Activated CD4-positive, alpha-beta T cell treated with anti-CD3 and anti-CD28 coated beads, Interleukin-2, amount 10 ng/mL, durations not matched to agents 24 days and 14 days (primary cell): ENCODE data around the gene PPP4C. TPM values are rescaled to one million over a fixed set of nuclear protein-coding genes. Genes with fewer than 3 reads are reported as not detected.

Experiments used
- DNase-seq: peaks from one replicate; pipeline ENCODE4 v3.0.0; 2022
- H3K27ac Mint-ChIP-seq: one replicate; pipeline ENCODE4 v1.8.0; 2022; ENCODE audit warnings: mild to moderate bottlenecking, mixed read lengths
- H3K27me3 Mint-ChIP-seq: one replicate; pipeline ENCODE4 v1.8.0; 2022; ENCODE audit warnings: mixed read lengths
- H3K36me3 Mint-ChIP-seq: one replicate; pipeline ENCODE4 v1.8.0; 2022; ENCODE audit warnings: low read depth, mild to moderate bottlenecking, mixed read lengths
- H3K4me1 Mint-ChIP-seq: one replicate; pipeline ENCODE4 v1.8.0; 2021; ENCODE audit warnings: mixed read lengths
- H3K4me3 Mint-ChIP-seq: one replicate; pipeline ENCODE4 v1.8.0; 2022; ENCODE audit warnings: mild to moderate bottlenecking, moderate library complexity, mixed read lengths
- H3K9me3 Mint-ChIP-seq: one replicate; pipeline ENCODE4 v1.8.0; 2021; ENCODE audit warnings: mixed read lengths
- intact Hi-C: fragments of 100-400 bp; cut with micrococcal nuclease; formaldehyde crosslinking; loops from one replicate; pipeline ENCODE4 v1.15.1; 2023
- total RNA-seq: library from RNA; stranded (reverse); gene quantifications from 2 replicates; pipeline ENCODE4 v1.2.3, GENCODE V29; 2022

Gene PPP4C
- total RNA-seq, 1 donor from 2014 or later: 144 TPM

DNA sequence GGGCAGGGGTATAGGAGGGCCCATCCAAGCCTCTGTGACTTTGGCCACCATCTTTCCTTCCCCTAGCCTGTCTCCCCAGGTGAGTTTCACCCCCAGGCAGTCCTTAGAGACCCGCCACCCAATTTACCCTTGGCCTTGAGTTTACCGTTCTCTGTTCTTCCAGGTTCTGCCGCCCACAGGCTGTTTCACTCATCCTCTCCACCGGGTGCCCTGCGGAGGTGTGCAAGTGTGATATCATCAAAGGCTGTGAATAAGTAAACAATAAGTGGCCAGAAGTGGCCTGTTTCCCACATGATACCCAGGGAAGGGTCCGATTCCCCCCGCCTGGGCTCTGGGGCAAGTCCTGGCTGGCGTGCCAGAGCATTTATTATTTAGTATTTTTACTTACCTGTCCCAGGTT, 29.6 kb upstream of the PPP4C start:
- no peak for DNase-seq
- peaks cover 9% of the 10 kb centered on the region for H3K27me3 Mint-ChIP-seq
- no peak overlapping the region for H3K27ac Mint-ChIP-seq
- no peaks in the 10 kb centered on the region for H3K36me3 Mint-ChIP-seq
- no peak overlapping the region for H3K4me3 Mint-ChIP-seq
- intact Hi-C loops: no loop called here
- no peaks in the 10 kb centered on the region for H3K9me3 Mint-ChIP-seq
- H3K4me1 Mint-ChIP-seq: peaks cover 6% of the 10 kb centered on the region

DNA sequence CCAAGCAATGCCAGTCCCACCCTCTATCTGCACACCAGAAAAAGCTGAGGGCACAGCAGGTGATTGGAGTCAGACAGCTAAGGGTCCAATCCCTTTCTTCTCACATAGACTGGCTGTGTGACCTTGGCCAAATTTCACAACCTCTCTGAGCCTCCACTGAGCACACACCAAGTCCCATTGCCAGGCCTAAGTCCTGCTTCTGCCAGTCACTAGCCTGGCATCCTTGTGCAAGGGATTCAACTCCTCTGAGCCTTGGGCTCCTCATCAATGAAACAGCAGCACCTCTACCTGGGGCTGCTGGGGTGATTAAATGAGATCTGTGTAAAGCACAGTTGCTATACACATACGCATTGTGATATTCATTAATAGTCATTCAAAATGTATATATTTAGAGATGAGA, 29.2 kb upstream of the PPP4C start:
- DNase-seq: no peak
- Mint-ChIP-seq H3K9me3 (no peaks in the 10 kb centered on the region), H3K36me3 (no peaks in the 10 kb centered on the region), H3K27ac (no peak overlapping the region), H3K27me3 (peaks cover 9% of the 10 kb centered on the region), H3K4me3 (no peak overlapping the region), H3K4me1 (peaks cover 8% of the 10 kb centered on the region)
- intact Hi-C loops: no loop called here

DNA sequence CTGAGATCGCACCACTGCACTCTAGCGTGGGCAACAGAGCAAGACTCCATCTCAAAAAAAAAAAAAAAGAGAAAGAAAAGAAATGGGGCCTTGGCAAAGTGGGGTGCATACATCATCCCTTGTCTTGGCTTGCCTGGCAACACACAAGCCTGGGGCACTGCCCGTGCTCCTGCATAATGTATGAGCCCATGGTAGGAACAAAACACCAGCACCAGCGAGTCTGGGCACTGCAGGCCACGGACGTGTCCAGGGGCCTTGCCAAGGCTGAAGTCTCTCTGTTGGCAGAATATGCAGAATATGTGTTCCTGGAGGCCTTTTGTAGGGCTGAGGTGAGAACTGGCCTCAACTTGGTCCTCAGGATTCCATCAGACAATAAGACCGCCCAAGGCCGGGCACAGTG, 25.9 kb upstream of the PPP4C start:
- DNase-seq: no peak
- Mint-ChIP-seq H3K4me1 (peaks cover 29% of the 10 kb centered on the region), H3K4me3 (no peak overlapping the region), H3K9me3 (no peaks in the 10 kb centered on the region), H3K27me3 (peaks cover 3% of the 10 kb centered on the region), H3K27ac (no peak overlapping the region), H3K36me3 (no peaks in the 10 kb centered on the region)
- intact Hi-C loops: loop anchor here (10.0 kb wide), 1 partner anchor 235 kb away; the partner anchor contains the start of genes PAGR1 and PRRT2

DNA sequence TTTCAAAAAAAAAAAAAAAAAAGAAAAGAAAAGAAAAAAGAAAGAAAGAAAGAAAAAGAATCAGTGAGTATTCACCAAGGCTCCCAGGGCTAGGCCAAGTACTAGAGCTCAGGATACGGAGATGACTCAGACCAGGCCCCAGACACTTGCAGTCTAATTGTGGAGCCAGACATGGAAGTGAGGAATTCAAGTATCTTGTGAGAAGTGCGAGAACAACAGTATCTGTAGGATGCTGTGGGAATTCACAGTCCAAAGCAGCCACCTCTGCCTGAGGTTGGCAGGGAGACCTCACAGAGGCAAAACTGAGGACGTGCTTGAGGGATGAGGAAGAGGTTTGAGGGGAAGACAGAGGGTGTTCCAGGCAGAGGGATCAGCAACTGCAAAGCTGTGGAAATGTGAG, 24.3 kb upstream of the PPP4C start:
- Mint-ChIP-seq H3K4me3 (peak overlapping the region; percentile 78), H3K36me3 (no peaks in the 10 kb centered on the region), H3K27me3 (peaks cover 3% of the 10 kb centered on the region), H3K27ac (peak overlapping the region; percentile 86), H3K9me3 (no peaks in the 10 kb centered on the region), H3K4me1 (peaks cover 33% of the 10 kb centered on the region)
- DNase-seq: no peak
- intact Hi-C loops: loop anchor here (10.0 kb wide), 1 partner anchor 237 kb away; the partner anchor contains the start of genes PAGR1 and PRRT2

DNA sequence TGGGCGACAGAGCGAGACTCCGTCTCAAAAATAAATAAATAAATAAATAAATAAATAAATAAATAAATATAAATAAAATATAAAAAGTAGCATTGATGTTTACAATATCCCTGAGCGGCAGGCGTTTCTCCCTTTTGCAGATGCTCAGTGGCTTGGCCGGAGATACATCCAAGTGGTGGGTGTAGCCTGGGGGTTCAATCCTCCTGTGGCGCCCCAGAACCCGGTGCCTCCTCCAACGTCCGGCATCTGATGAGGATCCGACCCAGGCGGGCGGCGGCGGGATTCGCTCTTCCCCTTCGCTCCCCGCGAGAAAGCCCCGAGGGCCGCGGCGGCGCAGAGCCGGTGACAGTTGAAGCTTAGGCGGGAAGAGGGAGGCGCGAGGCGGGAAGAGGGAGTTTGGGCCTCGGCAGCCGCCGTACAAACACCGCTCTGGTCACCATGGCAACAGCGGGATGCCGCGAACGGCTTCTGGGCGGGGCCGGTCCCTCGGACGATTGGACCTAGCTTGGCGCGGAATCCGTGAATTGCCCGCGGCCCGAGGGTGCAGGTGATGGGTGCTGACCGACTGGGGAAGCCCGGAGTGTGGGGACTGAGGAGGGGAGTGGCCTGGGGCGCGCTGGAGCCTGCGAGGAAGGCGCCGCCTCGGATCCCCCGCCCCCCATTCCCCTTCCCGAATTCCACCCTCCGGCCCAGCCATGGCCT, 23.0 kb upstream of the PPP4C start:
- H3K9me3 Mint-ChIP-seq: no peaks in the 10 kb centered on the region
- peaks cover 31% of the 10 kb centered on the region for H3K4me1 Mint-ChIP-seq
- peak overlapping the region; percentile 81 for H3K27ac Mint-ChIP-seq
- intact Hi-C loops: loop anchor here (1.0 to 10.0 kb wide), 3 partner anchors 11 to 238 kb away; partner anchors contain the start of genes INO80E, PAGR1 and PRRT2
- H3K4me3 Mint-ChIP-seq: peak overlapping the region; percentile 87
- peak; percentile 98 for DNase-seq
- no peaks in the 10 kb centered on the region for H3K27me3 Mint-ChIP-seq
- H3K36me3 Mint-ChIP-seq: no peaks in the 10 kb centered on the region

DNA sequence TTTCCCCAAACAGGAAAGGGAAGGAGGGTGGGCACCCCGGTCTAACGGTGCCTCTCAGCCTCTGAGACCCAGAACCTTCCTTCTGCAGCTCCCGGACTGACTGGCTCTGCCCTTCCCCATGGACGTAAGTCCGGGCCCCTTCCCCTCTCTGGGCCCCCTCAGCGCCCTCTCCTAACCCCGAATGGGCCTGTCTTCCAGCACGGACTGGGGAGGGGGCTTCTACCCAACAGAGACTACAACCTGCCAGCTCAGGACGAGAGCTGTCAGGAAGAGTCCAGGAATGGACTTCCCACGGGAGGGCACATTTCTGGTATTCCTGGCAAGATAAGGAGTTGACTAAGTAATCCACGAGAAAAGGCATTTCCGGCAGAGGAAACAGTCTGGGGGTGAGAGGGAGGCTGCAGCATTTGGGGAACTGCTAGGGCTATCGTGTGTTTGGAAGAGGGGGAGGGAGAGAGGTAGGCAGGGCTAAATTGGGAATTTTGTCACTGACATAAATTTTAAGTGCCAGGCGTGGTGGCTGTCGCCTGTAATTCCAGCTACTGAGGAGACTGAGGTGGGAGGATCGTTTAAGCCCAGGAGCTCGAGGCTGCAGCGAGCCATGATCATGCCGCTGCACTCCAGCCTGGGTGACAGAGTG, 22.3 kb upstream of the PPP4C start:
- Mint-ChIP-seq H3K36me3 (no peaks in the 10 kb centered on the region), H3K27me3 (no peaks in the 10 kb centered on the region), H3K4me1 (peaks cover 31% of the 10 kb centered on the region), H3K9me3 (no peaks in the 10 kb centered on the region), H3K27ac (peak overlapping the region; percentile 29), H3K4me3 (peak overlapping the region; percentile 87)
- intact Hi-C loops: loop anchor here (1.0 to 10.0 kb wide), 3 partner anchors 11 to 239 kb away; partner anchors contain the start of genes INO80E, PAGR1 and PRRT2
- no peak for DNase-seq

DNA sequence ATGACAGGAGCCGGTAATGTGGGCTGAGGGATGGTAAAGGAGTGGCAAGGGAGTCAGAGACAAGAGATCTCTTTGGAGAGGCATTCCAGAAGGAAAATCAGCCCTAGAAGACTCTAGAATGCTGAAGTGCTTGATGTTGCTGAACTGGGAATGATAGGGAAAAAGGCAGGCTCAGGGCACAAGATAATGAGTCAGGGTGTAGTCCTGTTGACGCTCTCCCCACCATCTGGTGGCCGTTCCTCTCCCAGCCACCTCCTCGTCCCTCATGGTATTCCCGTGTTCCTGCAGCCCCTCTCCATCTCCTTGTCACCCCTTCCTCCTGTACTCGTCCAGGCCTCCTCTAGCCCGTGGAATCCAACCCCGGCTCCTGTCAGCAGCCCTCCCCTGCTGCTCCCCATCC, 21.3 kb upstream of the PPP4C start:
- no peaks in the 10 kb centered on the region for H3K9me3 Mint-ChIP-seq
- peak overlapping the region; percentile 26 for H3K27ac Mint-ChIP-seq
- H3K36me3 Mint-ChIP-seq: no peaks in the 10 kb centered on the region
- no peaks in the 10 kb centered on the region for H3K27me3 Mint-ChIP-seq
- intact Hi-C loops: loop anchor here (10.0 kb wide), 1 partner anchor 240 kb away; the partner anchor contains the start of genes PAGR1 and PRRT2
- peak overlapping the region; percentile 50 for H3K4me3 Mint-ChIP-seq
- DNase-seq: no peak
- peaks cover 31% of the 10 kb centered on the region for H3K4me1 Mint-ChIP-seq

DNA sequence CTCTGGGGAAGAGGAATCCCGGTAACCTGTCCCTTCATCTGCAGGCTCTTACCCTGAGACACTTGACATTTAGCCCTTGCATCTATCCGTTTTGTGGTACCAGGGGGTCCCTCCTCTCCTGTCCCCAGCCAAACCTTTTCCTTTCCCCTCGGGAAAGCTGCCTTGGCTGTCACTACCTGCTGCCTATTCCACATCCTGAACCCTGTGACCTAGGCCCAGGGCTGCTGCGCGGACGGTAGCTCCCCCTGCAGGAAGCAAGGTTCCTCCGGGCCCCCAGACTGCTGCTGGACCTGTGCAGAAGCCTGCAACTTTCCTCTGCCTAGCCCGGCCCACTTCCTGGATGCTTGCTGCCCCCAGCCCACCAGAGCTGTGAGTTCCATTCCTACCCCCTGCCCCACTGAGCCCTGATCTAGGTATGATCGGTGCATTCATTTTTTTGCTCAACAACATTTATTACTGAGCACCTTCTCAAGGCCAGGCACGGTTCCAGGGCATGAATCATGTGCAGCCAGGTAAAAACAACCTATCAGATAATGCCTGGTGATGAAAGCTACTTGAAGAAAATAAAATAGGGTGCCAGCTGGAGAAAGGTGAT, 20.7 kb upstream of the PPP4C start:
- H3K9me3 Mint-ChIP-seq: no peaks in the 10 kb centered on the region
- H3K4me3 Mint-ChIP-seq: peak overlapping the region; percentile 50
- H3K36me3 Mint-ChIP-seq: no peaks in the 10 kb centered on the region
- H3K27ac Mint-ChIP-seq: no peak overlapping the region
- DNase-seq: peak; percentile 88
- intact Hi-C loops: loop anchor here (10.0 kb wide), 1 partner anchor 240 kb away; the partner anchor contains the start of genes PAGR1 and PRRT2
- H3K27me3 Mint-ChIP-seq: no peaks in the 10 kb centered on the region
- peaks cover 31% of the 10 kb centered on the region for H3K4me1 Mint-ChIP-seq

DNA sequence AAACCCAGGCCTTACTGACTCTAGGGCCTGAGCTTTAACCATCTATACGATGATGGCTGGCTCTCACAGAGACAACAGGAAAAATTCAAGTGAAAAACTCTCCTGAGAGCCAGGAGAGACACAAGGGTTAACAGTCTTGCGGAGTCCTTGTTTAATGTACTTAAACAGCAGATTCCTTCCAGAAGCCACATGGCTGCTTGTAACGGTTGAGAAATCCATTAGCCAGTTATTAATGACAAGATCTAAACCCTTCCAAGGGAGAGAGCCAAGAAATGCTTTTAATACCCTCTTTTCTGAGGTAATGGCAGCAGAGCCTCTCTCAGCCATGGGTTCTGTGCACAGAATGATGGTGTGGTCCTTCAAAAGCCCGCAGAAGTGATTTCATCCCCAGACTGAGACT, 15.4 kb upstream of the PPP4C start:
- H3K27ac Mint-ChIP-seq: no peak overlapping the region
- H3K27me3 Mint-ChIP-seq: no peaks in the 10 kb centered on the region
- H3K4me1 Mint-ChIP-seq: peaks cover 4% of the 10 kb centered on the region
- H3K36me3 Mint-ChIP-seq: peaks cover 13% of the 10 kb centered on the region
- DNase-seq: no peak
- intact Hi-C loops: no loop called here
- H3K9me3 Mint-ChIP-seq: no peaks in the 10 kb centered on the region
- H3K4me3 Mint-ChIP-seq: no peak overlapping the region

DNA sequence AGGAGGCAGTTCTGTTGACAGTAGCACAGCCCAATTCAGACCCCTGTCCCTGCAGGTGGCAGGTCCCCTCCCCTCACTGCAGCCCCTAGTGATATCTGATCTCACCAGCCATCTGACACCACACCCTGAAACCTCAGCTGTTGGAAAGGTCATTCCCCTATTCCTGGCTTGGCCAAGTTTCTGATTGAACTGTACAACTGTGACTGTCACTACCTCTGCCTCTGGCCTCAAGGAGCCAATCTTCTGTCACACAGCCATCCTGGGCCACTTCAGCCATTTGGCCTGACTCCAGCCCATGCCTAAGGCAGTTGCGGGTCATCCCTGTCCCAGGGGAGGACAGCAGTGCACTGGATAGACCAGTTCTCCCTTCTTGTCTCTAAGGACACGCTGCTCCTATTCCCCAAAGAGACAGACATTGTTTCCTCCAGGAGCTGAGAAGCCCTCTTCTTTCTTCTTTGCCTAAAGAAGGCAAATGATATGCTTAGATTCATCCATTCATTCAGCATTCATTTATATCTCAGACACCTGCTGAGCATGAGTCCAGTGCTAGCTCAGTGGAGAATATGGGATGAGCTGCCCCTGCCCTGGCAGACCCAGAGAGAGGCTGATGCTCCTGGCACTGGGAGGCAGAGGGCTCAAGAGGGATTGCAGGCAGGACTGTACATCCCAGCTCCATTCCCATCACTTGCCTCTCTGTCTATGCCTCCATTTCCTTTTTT, 14.8 kb upstream of the PPP4C start:
- Mint-ChIP-seq H3K27ac (no peak overlapping the region), H3K27me3 (no peaks in the 10 kb centered on the region), H3K4me3 (no peak overlapping the region), H3K36me3 (peaks cover 18% of the 10 kb centered on the region), H3K9me3 (no peaks in the 10 kb centered on the region), H3K4me1 (peaks cover 3% of the 10 kb centered on the region)
- intact Hi-C loops: no loop called here
- no peak for DNase-seq

DNA sequence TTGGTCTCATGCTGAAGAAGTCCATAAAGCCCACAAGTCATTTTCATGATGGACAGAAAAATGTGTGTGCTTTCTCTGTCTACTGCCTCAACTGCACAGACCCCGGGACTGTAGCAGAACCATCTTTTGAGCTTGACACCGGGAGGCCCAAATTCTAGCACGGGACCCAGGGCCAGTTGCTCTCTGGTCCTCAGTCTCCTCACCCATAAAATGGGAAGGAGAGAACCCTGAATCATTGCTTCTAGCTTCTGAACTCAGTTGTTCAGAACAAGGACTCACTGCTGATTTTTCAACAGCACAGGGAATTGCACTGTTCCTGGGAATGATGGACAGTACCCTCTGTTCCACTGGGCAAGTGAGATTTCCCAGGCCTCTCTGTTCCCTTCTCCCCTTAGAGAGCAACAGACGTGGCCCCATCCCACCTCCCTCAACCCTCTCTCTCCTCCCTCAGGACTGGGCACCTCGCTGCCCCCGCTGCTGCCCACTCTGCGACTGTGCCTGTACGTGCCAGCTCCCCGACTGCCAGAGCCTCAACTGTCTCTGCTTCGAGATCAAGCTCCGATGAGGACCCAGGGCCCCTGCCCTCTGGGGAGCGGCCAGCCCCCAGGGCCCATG, 12.4 kb upstream of the PPP4C start:
- Mint-ChIP-seq H3K9me3 (no peaks in the 10 kb centered on the region), H3K27ac (peak overlapping the region; percentile 99), H3K4me3 (peak overlapping the region; percentile 92), H3K27me3 (no peaks in the 10 kb centered on the region), H3K4me1 (peaks cover 18% of the 10 kb centered on the region), H3K36me3 (peaks cover 38% of the 10 kb centered on the region)
- DNase-seq: no peak
- intact Hi-C loops: no loop called here

DNA sequence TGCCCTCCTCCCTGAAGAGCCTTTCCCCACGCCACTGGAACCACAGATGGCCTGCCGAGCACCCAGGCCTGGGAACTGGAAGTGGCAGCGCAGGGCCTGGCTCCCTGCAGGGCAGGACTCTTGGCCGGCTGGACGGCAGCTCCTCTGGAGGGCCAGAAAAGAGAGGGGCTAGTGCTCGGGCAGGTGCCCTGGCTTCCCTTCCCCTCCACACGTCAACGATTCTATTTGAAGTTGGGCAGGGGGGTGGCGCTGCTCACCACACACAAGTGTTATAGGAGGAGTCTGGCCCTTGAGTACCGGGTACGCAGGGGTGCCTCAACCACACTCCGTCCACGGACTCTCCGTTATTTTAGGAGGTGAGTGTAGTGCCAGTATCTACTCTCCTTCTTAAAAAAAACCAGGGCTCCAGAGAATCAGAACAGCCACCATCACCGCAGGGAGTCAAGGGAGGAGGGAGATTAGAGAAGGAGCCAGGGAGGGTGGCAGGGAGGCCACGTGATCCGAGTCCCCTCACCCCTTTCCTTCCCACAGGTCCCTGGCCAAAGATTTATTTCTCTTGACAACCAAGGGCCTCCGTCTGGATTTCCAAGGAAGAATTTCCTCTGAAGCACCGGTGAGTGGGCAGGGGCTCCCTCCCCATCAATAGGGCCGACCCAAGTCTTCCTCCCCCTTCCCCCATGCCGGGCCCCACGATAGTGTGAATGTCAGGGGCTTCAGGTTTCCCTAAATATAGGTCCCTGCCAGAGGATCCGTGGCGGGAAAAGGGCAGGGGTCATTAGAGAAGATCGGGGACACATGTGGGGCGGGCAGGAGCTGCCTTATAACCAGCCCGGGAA, 11.7 kb upstream of the PPP4C start:
- peak; percentile 90 for DNase-seq
- H3K27ac Mint-ChIP-seq: peak overlapping the region; percentile 99

More for the DNA sequence above, 11.7 kb upstream of the PPP4C start:
- peaks cover 44% of the 10 kb centered on the region for H3K36me3 Mint-ChIP-seq
- H3K4me3 Mint-ChIP-seq: peak overlapping the region; percentile 92
- no peaks in the 10 kb centered on the region for H3K27me3 Mint-ChIP-seq
- intact Hi-C loops: loop anchor here (1.0 to 2.0 kb wide), 2 partner anchors 11 to 67 kb away; partner anchors contain the start of gene INO80E
- peaks cover 26% of the 10 kb centered on the region for H3K4me1 Mint-ChIP-seq
- no peaks in the 10 kb centered on the region for H3K9me3 Mint-ChIP-seq
